ENCODE data around the gene LILRA5. TPM values are rescaled to one million over a fixed set of nuclear protein-coding genes. Genes with fewer than 3 reads are reported as not detected.

LILRA5 gene
- total and polyA plus RNA-seq, 2 donors (not counting 1 experiment from before 2014, with no cell fraction given): 1.8 TPM; not detected in 1

DNA sequence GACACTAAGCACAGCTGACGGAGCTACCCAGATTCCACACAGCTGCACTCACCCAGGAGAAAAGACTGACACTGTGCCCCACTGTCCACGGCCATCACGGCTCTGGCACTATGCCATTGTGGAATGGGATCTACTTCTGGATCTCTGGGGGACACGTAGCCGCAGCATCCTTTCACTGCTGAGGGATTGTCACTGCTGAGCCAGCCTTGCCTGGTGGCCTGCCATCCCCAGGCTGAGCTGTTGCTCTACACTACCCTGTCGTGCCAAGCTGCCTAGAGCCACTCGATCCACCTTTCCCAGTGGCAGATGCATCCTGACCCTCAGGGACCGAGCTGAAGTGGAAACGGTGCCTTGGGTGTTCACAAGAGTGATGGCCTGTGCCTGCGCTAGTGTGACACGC, 50.9 kb downstream of the LILRA5 start:
- Histone ChIP-seq H3K9ac (ENCODE audit: low read length) (no peak overlapping the region), H3K9me3 (ENCODE audit: control extremely low read depth in 1 of 3, control insufficient read depth in 2 of 3, insufficient read depth in 1 of 3, low read length in 2 of 3) (peaks cover 0 to 2% (median 0%) of the 10 kb centered on the region in 3 donors), H3K79me2 (ENCODE audit: control insufficient read depth, insufficient read depth, low read length) (no peaks in the 10 kb centered on the region), H4K20me1 (ENCODE audit: control insufficient read depth, insufficient read depth, low read length, poor library complexity, severe bottlenecking) (no peaks in the 10 kb centered on the region), H3K36me3 (replicated peaks in 1 of 2; ENCODE audit: control extremely low read depth in 1 of 2, control insufficient read depth in 1 of 2, extremely low read depth in 1 of 2, insufficient read depth in 2 of 2, low read length in 1 of 2) (no peaks in the 10 kb centered on the region), H3K27me3 (replicated peaks in 1 of 4; ENCODE audit: control extremely low read depth in 1 of 4, control insufficient read depth in 3 of 4, insufficient read depth in 4 of 4, low read length in 3 of 4) (peaks cover 0 to 18% (median 6%) of the 10 kb centered on the region in 4 experiments), H3K27ac (ENCODE audit: low read length in 2 of 2) (no peak overlapping the region), H2AFZ (ENCODE audit: insufficient read depth, low read depth, low read length, poor library complexity, severe bottlenecking) (no peak overlapping the region), H3K4me3 (ENCODE audit: control extremely low read depth in 1 of 5, extremely low read depth in 1 of 5, insufficient read depth in 1 of 5, low read depth in 2 of 5, low read length in 4 of 5) (no peak overlapping the region), H3K4me1 (ENCODE audit: control insufficient read depth in 2 of 2, insufficient read depth in 2 of 2, low read length in 2 of 2) (no peaks in the 10 kb centered on the region), H3K4me2 (replicated peaks; ENCODE audit: low read depth, low read length, poor library complexity, severe bottlenecking) (no peak overlapping the region)
- intact Hi-C loops (cut with micrococcal nuclease): no loop called here
- Mint-ChIP-seq H3K27me3 (peaks cover 27% of the 10 kb centered on the region), H3K9me3 (ENCODE audit: insufficient read depth) (no peaks in the 10 kb centered on the region), H3K4me1 (peaks cover 4% of the 10 kb centered on the region), H3K27ac (no peak overlapping the region), H3K4me3 (no peak overlapping the region)
- ATAC-seq (ENCODE audit: low read depth) (no peak), DNase-seq (no peak)
- POLR2A ChIA-PET: no interaction called here
- TF ChIP-seq, protein P1, sequence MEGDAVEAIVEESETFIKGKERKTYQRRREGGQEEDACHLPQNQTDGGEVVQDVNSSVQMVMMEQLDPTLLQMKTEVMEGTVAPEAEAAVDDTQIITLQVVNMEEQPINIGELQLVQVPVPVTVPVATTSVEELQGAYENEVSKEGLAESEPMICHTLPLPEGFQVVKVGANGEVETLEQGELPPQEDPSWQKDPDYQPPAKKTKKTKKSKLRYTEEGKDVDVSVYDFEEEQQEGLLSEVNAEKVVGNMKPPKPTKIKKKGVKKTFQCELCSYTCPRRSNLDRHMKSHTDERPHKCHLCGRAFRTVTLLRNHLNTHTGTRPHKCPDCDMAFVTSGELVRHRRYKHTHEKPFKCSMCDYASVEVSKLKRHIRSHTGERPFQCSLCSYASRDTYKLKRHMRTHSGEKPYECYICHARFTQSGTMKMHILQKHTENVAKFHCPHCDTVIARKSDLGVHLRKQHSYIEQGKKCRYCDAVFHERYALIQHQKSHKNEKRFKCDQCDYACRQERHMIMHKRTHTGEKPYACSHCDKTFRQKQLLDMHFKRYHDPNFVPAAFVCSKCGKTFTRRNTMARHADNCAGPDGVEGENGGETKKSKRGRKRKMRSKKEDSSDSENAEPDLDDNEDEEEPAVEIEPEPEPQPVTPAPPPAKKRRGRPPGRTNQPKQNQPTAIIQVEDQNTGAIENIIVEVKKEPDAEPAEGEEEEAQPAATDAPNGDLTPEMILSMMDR (IDR thresholded peaks at IDR 0.05): no peak
- no peak for TF ChIP-seq EZH2 (IDR thresholded peaks at IDR 0.05; ENCODE audit: borderline replicate concordance, insufficient read depth, low read depth, low read length, poor library complexity, severe bottlenecking)
- 88% methylated on average over 11 of the region's 11 CpGs for WGBS (ENCODE audit: insufficient coverage)
- CTCF ChIA-PET: interaction anchor here (0.9 kb wide), 1 partner anchor 64 kb away, joined by 4 read pairs; no protein-coding TSS in a partner anchor

DNA sequence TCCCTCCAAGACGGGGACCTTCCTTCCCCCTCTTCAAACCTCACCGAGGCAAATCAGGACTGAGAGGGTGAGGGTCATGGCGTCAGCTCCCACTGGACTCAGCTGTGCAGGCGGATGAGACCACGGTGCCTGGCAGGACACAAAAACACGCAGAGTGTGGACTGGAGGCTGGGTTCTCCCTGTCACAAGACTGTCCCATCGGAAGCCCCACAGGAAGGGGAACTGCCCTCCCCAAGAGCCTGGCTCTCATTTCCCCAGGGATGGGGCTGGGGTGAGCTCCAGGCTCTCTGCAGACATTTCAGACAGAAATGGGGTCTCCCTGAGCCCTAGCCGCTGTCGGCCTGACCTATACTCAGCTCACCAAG, 55.9 kb downstream of the LILRA5 start, which contains the start of gene LILRB5:
Gene LILRB5, minus strand, starts transcription at position 158 of the 365 bp plus-strand sequence. Its CDS starts 80 bp downstream, at position 78.
- H3K4me2 ChIP-seq (replicated peaks; ENCODE audit: low read depth, low read length, poor library complexity, severe bottlenecking): no peak within 1 kb of the TSS
- DNase-seq (no peak), ATAC-seq (ENCODE audit: low read depth) (no peak)
- no peak for TF ChIP-seq EZH2 (IDR thresholded peaks at IDR 0.05; ENCODE audit: borderline replicate concordance, insufficient read depth, low read depth, low read length, poor library complexity, severe bottlenecking)
- TF ChIP-seq, protein P1 (IDR thresholded peaks at IDR 0.05): no peak
- H3K9me3 Mint-ChIP-seq (ENCODE audit: insufficient read depth): no peaks in the 10 kb centered on the region
- peaks cover 0 to under 1% (median 0%) of the 10 kb centered on the region in 3 donors for H3K9me3 ChIP-seq (ENCODE audit: control extremely low read depth in 1 of 3, control insufficient read depth in 2 of 3, insufficient read depth in 1 of 3, low read length in 2 of 3)
- intact Hi-C loops (cut with micrococcal nuclease): no loop called here
- CTCF ChIA-PET: interaction anchor here (1.1 to 2.0 kb wide), 2 partner anchors 8 to 9 kb away, joined by 3 to 5 read pairs; no protein-coding TSS in a partner anchor
- H3K4me1 Mint-ChIP-seq: no peaks in the 10 kb centered on the region
- no peaks in the 10 kb centered on the region for H3K79me2 ChIP-seq (ENCODE audit: control insufficient read depth, insufficient read depth, low read length)
- H2AFZ ChIP-seq (ENCODE audit: insufficient read depth, low read depth, low read length, poor library complexity, severe bottlenecking): no peak within 1 kb of the TSS
- peaks cover 26% of the 10 kb centered on the region for H3K27me3 Mint-ChIP-seq
- no peaks in the 10 kb centered on the region for H4K20me1 ChIP-seq (ENCODE audit: control insufficient read depth, insufficient read depth, low read length, poor library complexity, severe bottlenecking)
- H3K4me3 Mint-ChIP-seq: no peak within 1 kb of the TSS
- no peaks in the 10 kb centered on the region for H3K4me1 ChIP-seq (ENCODE audit: control insufficient read depth in 2 of 2, insufficient read depth in 2 of 2, low read length in 2 of 2)
- H3K36me3 ChIP-seq (replicated peaks in 1 of 2; ENCODE audit: control extremely low read depth in 1 of 2, control insufficient read depth in 1 of 2, extremely low read depth in 1 of 2, insufficient read depth in 2 of 2, low read length in 1 of 2): no peaks in the 10 kb centered on the region
- peaks cover 0 to 40% (median 2%) of the 10 kb centered on the region in 4 experiments for H3K27me3 ChIP-seq (replicated peaks in 1 of 4; ENCODE audit: control extremely low read depth in 1 of 4, control insufficient read depth in 3 of 4, insufficient read depth in 4 of 4, low read length in 3 of 4)
- no peak within 1 kb of the TSS for H3K4me3 ChIP-seq (ENCODE audit: control extremely low read depth in 1 of 5, extremely low read depth in 1 of 5, insufficient read depth in 1 of 5, low read depth in 2 of 5, low read length in 4 of 5)
- WGBS (ENCODE audit: insufficient coverage): 86% methylated on average over 9 of the region's 9 CpGs
- POLR2A ChIA-PET: no interaction called here
- H3K9ac ChIP-seq (ENCODE audit: low read length): no peak within 1 kb of the TSS
- no peak within 1 kb of the TSS for H3K27ac Mint-ChIP-seq
- H3K27ac ChIP-seq (ENCODE audit: low read length in 2 of 2): no peak within 1 kb of the TSS

Small RNAs within 50 kb of the gene (small RNA-seq; reads per million reads assigned to genes)
- gene AC245884.12 (ENCODE audit: insufficient read length, low read depth, low replicate concordance) (not detected), gene MIR4752 (ENCODE audit: insufficient read length, low read depth, low replicate concordance) (not detected), gene RNU6-1307P (ENCODE audit: insufficient read length, low read depth, low replicate concordance) (not detected)

Other genes starting within 250 kb of the LILRA5 start
- gene VSTM1, start 249.3 kb downstream of the LILRA5 start, total RNA-seq: not detected in 2 replicates
- 0.58 and 0.82 TPM in 2 replicates for gene VSTM1, start 249.3 kb downstream of the LILRA5 start, polyA plus RNA-seq
- not detected in 2 replicates for gene TARM1, start 231.8 kb downstream of the LILRA5 start, total RNA-seq
- gene TARM1, start 231.8 kb downstream of the LILRA5 start, polyA plus RNA-seq: not detected in 2 replicates
- not detected in 2 replicates for gene OSCAR, start 212.4 kb downstream of the LILRA5 start, total RNA-seq
- gene OSCAR, start 212.4 kb downstream of the LILRA5 start, polyA plus RNA-seq: 1.1 and 1.7 TPM in 2 replicates
- gene NDUFA3, start 210.3 kb downstream of the LILRA5 start, total RNA-seq: 91.8 and 94.4 TPM in 2 replicates
- 46.6 and 55.4 TPM in 2 replicates for gene NDUFA3, start 210.3 kb downstream of the LILRA5 start, polyA plus RNA-seq
- gene TFPT, start 197.5 kb downstream of the LILRA5 start, total RNA-seq: 10.4 and 12.7 TPM in 2 replicates
- gene TFPT, start 197.5 kb downstream of the LILRA5 start, polyA plus RNA-seq: 8.4 and 8.7 TPM in 2 replicates
- 65.4 and 66.2 TPM in 2 replicates for gene PRPF31, start 197.4 kb downstream of the LILRA5 start, total RNA-seq
- 61.2 and 62.4 TPM in 2 replicates for gene PRPF31, start 197.4 kb downstream of the LILRA5 start, polyA plus RNA-seq
- gene CNOT3, start 175.4 kb downstream of the LILRA5 start, total RNA-seq: 71.0 and 82.1 TPM in 2 replicates
- 28.1 and 28.5 TPM in 2 replicates for gene CNOT3, start 175.4 kb downstream of the LILRA5 start, polyA plus RNA-seq
- gene LENG1, start 153.4 kb downstream of the LILRA5 start, total RNA-seq: 13.7 and 16.5 TPM in 2 replicates
- 9.0 and 9.2 TPM in 2 replicates for gene LENG1, start 153.4 kb downstream of the LILRA5 start, polyA plus RNA-seq
- not detected in 2 replicates for gene TMC4, start 140.0 kb downstream of the LILRA5 start, total RNA-seq
- not detected in 2 replicates for gene TMC4, start 140.0 kb downstream of the LILRA5 start, polyA plus RNA-seq
- gene MBOAT7, start 123.6 kb downstream of the LILRA5 start, total RNA-seq: 34.8 and 37.8 TPM in 2 replicates
- gene MBOAT7, start 123.6 kb downstream of the LILRA5 start, polyA plus RNA-seq: 18.6 and 22.3 TPM in 2 replicates
- gene TSEN34, start 121.9 kb downstream of the LILRA5 start, total RNA-seq: 23.5 and 25.1 TPM in 2 replicates
- 17.6 and 18.2 TPM in 2 replicates for gene TSEN34, start 121.9 kb downstream of the LILRA5 start, polyA plus RNA-seq
- 1,512 and 1,603 TPM in 2 replicates for gene RPS9, start 112.3 kb downstream of the LILRA5 start, total RNA-seq
- gene RPS9, start 112.3 kb downstream of the LILRA5 start, polyA plus RNA-seq: 3,492 and 3,905 TPM in 2 replicates
- gene LILRB3, start 90.2 kb downstream of the LILRA5 start, total RNA-seq: 0.25 and 0.34 TPM in 2 replicates
- 1.0 and 2.3 TPM in 2 replicates for gene LILRB3, start 90.2 kb downstream of the LILRA5 start, polyA plus RNA-seq
- gene LILRA6, start 70.4 kb downstream of the LILRA5 start, total RNA-seq: not detected in 2 replicates
- 0.66 and 0.79 TPM in 2 replicates for gene LILRA6, start 70.4 kb downstream of the LILRA5 start, polyA plus RNA-seq
- gene LILRB5, start 55.9 kb downstream of the LILRA5 start, total RNA-seq: 0.05 and 0.17 TPM in 2 replicates
- gene LILRB5, start 55.9 kb downstream of the LILRA5 start, polyA plus RNA-seq: not detected in 2 replicates
- 8.3 and 9.2 TPM in 2 replicates for gene LILRB2, start 32.1 kb downstream of the LILRA5 start, total RNA-seq
- gene LILRB2, start 32.1 kb downstream of the LILRA5 start, polyA plus RNA-seq: 7.5 and 12.4 TPM in 2 replicates
- 10.1 and 10.4 TPM in 2 replicates for gene LILRA4, start 26.0 kb upstream of the LILRA5 start, total RNA-seq
- 7.2 TPM in 2 replicates for gene LILRA4, start 26.0 kb upstream of the LILRA5 start, polyA plus RNA-seq
- gene LAIR1, start 51.8 kb upstream of the LILRA5 start, total RNA-seq: 40.2 and 41.5 TPM in 2 replicates
- 173 and 191 TPM in 2 replicates for gene LAIR1, start 51.8 kb upstream of the LILRA5 start, polyA plus RNA-seq
- not detected in 2 replicates for gene TTYH1, start 102.3 kb upstream of the LILRA5 start, total RNA-seq
- not detected in 2 replicates for gene TTYH1, start 102.3 kb upstream of the LILRA5 start, polyA plus RNA-seq
- gene LENG8, start 136.0 kb upstream of the LILRA5 start, total RNA-seq: 668 and 687 TPM in 2 replicates
- 372 and 753 TPM in 2 replicates for gene LENG8, start 136.0 kb upstream of the LILRA5 start, polyA plus RNA-seq
- gene LENG9, start 150.6 kb upstream of the LILRA5 start, total RNA-seq: 6.6 and 6.9 TPM in 2 replicates
- gene LENG9, start 150.6 kb upstream of the LILRA5 start, polyA plus RNA-seq: 2.9 and 4.6 TPM in 2 replicates
- gene CDC42EP5, start 160.1 kb upstream of the LILRA5 start, total RNA-seq: not detected in 2 replicates
- gene CDC42EP5, start 160.1 kb upstream of the LILRA5 start, polyA plus RNA-seq: not detected in 2 replicates
- gene LAIR2, start 189.7 kb upstream of the LILRA5 start, total RNA-seq: not detected in 2 replicates
- gene LAIR2, start 189.7 kb upstream of the LILRA5 start, polyA plus RNA-seq: 2.2 TPM in 1 of 2 replicates, not detected in the other